ENCODE results near the gene FIP1L1.
"Not testable (repeated sequence)": the region's sequence is repeated elsewhere in the genome, so short reads cannot be mapped to it uniquely, and the experiment has no call there.

FIP1L1 gene

DNA sequence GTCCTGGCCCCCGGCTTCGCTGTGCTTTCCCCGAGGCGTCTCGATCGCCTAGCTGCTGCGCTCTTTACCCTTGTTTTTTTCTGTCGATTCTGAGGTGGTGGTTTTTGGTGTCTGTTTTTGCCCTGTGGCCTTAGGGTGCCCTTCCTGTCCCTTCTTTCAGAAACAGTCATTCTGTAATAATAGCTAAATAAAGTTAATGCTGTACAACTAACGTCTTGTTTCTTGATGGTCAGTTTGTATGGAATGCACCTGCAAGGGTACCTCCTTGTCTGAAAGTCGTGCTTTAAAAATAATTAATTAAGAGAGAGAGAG lies 686 bp downstream of the FIP1L1 start:
- no peak for DNase-seq

DNA sequence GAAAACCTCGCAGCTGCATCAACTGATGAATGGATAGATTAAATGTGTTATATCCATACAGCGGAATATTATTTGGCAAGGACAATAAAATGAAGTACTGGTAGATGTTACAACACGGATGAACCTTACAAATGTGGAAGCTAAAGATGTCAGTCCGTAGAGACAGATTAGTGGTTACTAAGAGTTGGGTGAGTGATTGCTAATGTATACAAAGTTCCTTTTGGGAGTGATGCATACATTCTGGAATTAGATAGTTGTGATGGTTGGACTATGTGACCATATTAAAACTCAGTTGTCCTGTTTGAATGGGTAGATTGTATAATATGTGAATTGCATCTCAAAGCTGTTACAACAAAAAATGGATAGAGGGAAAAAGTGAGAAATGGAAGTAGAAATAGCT lies 2.8 kb downstream of the FIP1L1 start:
- DNase-seq = no peak

DNA sequence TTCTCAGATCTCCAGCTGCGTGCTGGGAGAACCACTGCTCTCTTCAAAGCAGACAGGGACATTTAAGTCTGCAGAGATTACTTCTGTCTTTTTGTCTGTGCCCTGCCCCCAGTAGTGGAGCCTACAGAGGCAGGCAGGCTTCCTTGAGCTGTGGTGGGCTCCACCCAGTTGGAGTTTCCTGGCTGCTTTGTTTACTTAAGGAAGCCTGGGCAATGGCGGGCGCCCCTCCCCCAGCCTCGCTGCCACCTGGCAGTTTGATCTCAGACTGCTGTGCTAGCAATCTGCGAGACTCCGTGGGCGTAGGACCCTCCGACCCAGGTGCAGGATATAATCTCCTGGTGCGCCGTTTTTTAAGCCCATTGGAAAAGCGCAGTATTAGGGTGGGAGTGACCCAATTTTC lies 32.0 kb downstream of the FIP1L1 start:
- DNase-seq = not testable (repeated sequence)

DNA sequence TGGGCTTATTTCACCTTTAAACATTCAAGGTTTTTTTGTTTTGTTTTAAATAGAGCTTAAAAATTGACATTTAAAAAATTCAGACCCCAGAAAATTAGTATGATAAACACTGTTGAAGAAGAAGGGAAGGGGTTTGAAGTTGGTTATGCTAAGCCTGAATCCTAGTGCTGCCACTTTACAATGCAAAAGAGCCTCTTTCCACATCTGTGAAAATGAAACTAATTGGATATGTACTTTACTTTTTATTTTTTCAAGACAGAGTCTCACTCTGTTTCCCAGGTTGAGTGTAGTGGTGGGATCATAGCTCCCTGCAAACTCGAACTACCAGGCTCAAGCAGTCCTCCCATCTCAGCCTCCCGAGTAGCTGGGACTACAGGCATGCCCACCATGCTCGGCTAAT lies 41.8 kb downstream of the FIP1L1 start:
- DNase-seq = no peak

DNA sequence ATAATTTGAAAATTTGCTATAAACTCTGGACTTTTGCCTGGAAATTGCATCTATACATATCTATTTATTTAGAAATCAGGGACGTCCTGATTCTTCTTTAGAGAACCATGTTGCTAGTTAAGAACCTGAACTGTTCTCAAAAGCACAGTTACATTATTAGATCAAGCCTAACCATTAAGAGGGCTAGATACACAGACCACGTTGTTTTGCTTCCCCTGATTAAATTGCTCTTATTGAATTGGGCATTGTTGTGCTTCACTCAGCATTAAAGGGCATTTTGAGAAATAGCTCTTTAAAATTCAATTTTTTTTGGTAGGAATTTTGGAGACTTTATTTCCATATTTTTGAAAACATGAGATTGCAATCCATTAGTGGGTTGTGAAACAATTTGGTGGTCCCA lies 44.4 kb downstream of the FIP1L1 start:
- DNase-seq = no peak

DNA sequence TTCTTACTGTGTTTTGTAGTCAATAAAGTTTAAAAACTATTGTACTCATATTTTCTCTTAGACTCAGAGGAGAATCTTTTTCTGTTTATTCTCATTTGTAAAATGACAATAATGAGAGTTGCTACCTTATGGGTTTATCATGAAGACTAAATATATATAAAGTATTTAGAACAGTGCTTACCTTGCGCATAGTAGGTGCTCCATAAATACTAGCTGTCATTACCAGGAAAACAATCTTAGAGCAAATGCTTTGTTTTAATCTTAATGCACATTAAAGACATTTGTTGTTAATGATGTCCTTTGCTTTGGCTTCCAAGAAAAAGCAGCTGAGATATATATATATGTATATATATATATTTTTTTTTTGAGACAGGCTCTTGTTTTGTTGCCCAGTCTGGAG lies 44.9 kb downstream of the FIP1L1 start:
- no peak for DNase-seq

DNA sequence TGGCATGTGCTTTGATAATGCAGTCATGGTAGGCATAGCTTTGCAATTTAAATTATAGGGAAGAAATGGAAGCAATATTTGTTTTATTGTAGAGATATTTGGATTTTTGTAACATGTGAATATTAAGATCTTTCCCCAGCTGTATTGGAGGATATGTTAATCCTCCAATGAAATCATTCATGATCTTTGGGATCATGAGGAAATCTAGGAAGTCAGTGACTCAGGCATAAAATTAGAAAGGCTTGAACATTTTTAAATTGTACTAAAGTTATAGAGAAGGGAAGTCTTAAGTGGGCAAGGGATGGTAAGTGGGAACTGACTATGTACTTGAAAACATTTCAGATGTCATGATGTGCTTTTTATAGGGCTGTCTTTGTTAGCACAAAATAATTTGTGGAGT lies 46.8 kb downstream of the FIP1L1 start:
- DNase-seq = no peak

DNA sequence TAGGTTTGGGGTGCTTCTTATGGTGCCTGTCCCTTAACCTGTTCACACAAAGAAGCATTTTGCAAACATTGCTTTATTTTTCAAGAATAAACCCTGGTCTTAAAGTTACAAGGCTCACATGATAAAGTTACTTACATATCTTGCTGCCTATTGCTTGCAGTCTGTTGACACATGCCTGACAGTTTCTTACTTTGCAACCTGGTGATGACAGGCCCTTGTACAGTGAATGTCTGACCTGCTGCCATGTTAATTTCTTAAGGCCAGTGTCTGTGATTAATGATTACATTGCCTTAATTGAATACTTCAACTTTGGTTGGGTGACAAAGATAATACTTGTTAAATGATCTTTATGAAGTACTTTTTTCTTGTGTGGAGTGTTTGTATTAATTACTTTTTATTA lies 49.9 kb downstream of the FIP1L1 start:
- no peak for DNase-seq

DNA sequence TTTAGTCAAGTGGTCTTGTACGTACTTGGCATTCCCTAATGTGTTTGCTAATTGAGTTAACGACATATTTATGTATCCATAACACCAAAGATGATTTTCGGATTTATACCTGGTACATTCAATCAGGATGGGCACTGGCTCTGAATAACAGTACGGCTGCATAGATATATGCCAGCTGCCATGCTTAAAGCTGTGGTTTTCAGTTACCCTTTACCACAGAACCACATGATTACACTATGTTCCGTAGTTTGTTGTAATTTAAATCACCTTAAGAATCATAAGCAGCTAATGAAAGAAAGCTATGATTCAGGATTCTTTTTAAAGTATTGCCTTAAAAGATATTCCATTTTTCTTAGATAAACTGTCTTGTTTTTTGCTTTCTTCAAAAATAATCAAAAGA lies 53.6 kb downstream of the FIP1L1 start:
- no peak for DNase-seq

DNA sequence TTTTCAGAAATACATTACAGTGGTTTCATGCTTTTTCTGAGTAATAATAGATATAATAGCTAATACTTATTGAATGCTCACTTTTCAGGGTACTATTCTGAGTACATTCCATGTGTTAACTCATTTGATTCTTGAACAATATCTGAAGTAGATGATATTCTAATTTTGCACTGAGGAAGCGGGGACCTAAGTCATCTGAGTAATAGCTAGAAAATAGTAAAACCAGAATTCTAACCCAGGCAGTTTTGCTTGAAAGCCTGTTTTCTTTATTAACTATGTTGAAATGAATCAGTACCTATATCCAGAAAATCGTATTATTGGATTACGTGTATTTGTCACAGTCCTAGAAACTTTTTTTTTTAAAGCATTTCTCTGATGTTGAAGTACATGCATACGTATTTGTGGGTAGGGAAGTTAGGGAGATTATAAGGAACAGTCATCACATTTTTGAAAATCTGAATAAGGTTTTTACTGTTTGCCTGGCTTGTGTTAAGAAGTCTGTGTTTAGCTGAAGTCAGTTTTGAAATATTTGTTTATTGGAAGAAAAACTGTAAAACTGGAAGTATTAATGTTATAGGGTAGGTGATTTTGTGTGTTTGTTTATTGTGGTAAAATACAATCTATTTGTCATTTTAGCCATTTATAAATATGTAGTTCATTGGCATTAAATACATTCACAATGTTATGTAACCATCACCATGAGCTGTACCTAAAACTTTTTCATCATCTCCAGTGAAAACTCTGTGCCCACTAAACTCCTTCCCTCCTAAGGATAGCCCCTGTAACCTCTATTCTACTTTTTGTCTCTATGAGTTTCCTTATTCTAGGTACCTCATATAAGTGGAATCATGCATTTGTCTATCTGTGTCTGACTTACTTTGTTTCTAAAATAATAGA lies 55.3 kb downstream of the FIP1L1 start:
- no peak for DNase-seq

DNA sequence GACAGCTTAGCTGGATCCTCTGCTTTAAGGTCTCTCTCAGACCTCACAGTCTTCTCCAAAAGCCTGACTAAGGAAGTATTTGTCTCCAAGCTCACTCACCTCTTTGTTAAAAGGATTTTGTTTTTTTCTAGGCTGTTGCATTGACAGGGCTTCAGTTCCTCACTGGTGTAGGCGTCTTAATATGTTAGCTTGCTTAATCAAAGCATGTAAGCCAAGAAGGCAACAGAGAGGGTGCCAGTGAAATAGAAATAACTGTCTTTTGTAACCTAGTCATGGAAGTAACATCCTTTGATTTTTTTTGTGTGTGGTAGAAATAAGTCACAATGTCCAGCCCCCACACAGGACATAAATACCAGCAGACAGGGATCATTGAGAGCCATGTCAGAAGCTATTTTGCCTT lies 58.8 kb downstream of the FIP1L1 start:
- DNase-seq = no peak

DNA sequence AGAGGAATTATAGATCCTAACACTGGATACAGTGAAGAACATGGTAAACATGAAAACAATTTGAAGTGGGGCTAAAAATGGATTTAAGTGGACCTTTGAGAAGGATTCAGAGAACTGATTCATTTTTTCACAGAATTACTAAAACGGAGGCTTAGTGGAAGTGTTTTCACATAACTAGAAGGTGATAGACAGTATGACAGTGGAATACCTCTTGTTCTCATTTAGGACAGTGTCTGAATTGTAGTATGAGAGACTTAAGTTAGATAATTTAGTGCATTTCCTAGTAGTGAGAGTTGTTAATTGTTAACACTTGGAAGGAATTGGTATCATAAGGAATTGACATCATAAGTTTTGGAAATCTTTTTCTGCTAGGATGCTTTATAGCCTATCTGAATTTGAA lies 64.1 kb downstream of the FIP1L1 start:
- no peak for DNase-seq

DNA sequence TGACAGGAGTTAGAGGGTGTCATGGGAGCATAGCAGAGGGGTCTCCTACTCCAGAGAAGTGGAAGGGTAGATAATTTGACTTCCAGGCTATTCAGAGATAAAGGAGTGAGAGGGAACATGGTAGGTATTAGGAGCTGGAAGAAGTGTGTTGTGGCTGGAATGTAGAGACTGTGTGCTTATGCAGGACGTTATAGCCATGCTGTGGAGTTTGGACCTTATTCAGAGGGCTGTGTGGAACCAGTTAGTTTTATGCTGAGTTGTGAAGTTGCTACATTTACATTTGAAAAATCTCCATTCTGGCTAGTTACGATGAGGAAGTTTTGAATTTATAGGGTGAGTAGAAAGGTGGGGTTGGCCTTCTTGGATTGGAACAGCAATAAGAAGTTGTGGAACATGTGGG lies 67.5 kb downstream of the FIP1L1 start:
- no peak for DNase-seq

DNA sequence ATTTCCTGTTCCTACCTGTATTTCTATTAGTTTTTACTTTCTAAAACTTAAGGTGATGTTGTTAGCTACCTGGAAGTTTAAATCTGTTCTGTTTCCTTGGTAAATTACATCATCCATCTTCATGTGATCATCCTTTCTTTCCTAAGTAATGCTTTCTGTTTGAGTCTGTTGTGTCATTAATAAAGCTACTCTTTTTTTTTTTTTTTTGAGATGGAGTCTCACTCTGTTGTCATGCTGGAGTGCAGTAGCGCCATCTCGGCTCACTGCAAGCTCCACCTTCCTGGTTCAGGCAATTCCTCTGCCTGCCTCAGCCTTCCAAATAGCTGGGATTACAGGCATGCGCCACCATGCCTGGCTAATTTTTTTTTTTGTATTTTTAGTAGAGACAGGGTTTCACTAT lies 73.3 kb downstream of the FIP1L1 start:
- DNase-seq = no peak

DNA sequence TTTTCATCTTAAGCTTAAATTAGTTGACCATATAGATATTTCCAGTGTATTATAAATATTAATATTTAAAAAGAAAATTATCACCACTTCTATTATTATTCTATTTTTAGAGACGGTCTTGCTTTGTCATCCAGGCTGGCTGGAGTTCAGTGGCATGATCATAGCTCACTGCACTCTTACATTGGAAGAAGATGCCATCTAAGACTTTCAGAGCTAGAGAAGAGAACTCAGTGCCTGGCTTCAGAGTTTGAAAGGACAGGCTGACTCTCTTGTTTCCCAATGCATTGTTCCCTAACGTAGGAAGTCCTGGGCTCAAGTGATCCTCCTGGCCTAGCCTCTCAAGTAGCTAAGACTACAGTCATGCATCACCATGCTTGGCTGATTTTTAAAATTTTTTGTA lies 75.9 kb downstream of the FIP1L1 start:
- no peak for DNase-seq

DNA sequence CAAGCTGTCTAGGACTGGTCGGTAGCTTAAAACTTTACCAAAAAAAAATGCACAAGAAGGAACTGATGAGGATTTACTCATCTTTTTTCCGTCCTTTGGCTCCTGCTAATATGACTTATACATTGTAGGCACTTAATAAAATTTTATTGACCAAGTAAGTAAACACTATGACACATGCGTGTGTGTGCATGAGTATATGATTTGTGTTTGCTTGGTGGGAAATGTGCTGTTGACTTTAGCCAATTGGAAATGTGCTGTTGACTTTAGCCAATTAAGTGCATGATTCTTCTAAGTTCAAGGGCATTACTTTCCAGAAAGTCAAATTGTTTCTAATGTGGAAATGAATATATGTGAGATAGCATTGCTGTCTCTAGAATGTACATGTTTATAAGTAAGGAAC lies 78.3 kb downstream of the FIP1L1 start:
- no peak for DNase-seq

DNA sequence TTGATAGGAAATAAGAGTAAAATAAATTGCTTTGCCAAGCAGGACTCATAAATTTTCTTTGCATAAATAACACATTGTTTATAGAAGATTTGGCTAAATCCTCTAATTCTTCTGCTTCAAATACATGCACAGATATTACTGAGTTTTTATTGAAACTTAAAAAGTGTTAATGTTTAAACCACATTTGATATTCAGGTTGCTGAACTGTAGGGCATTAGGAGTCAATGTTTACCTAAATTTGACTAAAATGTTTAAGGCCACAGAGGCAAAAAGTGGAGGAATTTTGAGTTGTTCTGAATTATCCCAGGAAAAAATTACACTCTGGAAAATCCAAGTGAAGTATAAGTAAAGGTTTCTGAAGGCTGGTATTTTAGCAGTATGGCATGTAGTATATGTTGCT lies 78.7 kb downstream of the FIP1L1 start:
- DNase-seq = no peak

DNA sequence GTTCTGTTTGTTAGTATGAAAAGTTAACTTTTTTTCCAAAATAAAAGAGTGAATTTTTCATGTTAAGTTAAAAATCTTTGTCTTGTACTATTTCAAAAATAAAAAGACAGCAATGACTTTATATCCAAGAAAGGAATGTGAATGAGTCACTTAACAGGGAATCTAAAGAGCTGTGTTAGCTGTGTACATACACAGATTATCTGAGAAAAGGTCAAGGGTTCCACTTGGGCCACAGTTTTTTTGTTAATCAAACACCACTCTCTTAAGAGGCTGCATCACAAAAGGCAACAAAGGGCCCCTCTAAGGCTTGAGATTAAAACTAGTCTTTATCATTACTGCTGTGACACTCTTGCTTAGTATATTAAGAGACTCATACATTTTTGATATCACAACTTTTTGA lies 82.1 kb downstream of the FIP1L1 start:
- DNase-seq = no peak

DNA sequence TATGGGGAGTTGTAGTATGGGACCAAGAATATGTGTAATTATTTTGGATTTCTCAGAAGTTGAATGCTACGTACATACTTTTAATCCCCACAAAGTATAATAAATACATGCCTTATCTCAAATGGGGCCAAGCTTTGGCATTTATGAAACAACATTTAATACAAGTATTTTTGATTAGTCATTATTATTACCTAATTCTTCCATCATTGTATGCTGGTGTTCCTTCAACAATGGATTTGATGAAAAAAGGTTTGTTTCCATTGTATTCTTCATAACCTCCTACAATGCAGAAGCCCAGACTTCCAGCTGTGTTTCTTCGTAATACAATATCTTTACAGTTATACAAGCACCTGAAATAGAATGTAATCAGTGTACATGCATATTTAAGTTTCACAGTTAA lies 83.8 kb downstream of the FIP1L1 start:
- DNase-seq = no peak

DNA sequence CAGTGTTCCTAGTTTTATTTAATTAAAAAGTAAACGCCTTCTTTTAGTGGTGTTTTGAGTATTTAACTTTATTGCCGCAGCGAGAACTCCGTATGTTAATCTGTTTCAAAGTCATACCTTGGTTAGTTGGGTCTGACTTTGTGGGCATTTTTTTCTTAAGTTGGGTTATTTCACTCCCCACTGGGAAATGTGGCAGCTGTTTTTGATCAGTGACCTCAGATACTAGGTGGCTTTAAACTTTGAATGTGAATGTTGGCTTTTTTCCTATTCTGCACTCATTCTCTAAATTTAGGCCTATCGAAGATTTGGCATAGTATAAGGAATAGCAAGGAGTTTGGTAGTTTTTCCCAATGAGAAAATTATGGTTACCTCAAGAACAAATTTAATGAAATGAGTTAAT lies 85.9 kb downstream of the FIP1L1 start:
- no peak for DNase-seq

DNA sequence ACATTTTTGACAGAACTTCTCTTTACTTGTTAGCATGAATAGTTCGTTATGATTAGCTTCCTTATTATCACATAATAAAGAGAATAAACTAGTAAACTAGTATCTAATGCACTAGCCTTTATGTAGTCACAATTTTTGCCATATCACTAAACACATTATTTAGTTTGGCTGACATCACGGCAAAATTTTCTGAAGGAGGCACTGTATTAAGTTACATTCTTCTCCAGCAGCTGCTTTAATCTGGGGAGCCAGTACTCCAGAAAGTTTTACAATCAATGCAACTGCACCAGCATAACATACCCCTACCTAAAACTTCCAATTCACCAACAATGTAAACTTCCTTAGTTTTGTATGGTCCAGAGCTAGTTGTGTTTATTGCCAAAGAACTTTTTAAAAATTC lies 87.8 kb downstream of the FIP1L1 start:
- no peak for DNase-seq

DNA sequence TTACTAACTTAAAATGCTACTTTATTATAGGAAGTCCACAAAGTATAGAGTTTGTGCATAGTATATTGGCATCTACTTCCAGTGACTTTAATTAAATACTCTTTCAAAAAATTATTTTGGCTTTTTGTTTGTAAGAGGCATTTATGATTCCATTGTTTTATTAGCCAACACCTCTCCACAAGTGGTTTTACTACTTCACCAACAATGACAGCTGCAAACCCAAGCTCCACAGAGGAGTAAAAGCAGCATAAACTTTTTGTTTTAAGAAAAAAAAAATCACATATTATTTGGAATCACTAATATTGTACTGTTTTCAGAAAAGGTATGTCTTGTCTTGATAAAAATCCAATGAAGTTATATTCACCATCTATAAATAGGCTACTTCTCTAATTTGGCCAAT lies 88.5 kb downstream of the FIP1L1 start:
- DNase-seq = no peak

DNA sequence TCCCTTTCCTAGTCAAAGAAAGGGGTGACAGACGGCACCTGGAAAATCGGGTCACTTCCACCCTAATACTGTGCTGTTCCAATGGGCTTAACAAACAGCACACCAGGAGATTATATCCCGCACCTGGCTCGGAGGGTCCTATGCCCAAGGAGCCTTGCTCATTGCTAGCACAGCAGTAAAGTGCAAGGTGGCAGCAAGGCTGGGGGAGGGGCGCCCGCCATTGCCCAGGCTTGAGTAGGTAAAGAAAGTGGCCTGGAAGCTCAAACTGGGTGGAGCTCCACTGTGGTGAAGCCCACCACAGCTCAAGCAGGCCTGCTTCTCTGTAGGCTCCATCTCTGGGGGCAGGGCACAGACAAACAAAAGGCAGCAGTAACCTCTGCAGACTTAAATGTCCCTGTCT lies 89.1 kb downstream of the FIP1L1 start:
- not testable (repeated sequence) for DNase-seq

DNA sequence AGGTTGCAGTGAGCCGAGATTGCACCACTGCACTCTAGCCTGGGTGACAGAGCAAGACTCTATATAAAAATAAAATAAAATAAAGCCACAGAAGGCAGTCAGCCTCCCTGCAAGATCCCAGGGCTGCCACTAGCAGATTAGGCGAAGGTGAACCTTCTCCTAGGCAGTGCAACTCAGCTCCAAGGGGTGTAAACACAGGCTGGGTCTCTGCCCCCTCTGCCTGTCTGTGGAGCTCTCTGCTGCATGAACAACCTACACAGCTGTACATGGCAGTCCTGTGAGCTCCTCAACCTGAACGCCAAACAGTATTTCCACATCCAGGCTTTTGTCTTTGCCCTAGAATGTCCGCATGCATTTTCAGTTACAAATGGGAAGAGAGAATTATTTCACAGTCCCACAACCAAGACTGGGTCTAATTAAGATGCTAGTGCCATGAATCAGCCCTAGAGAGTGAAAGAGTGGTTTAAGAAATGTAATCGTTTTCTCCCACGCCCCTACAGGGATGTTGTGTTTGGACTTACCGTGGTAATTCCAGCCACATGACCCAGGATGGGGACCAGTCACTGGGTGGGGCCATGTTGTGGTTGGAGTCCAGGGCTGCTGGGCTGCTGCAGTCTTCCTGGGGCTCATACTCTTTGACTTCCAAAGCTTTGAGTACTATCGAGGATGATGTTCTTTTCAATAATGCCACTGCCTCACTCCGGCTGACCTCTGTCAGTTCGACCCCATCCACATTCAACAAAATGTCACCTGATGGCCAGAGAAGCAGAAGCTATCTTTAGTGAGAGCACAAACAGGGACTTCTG lies 99.0 kb downstream of the FIP1L1 start:
- no peak for DNase-seq
